Neutrophil (primary cell): Measurements from ENCODE around the gene RESF1.

Experiments
- H3K27ac ChIP-seq: fragments of 200-600 bp; sonication (generic); 2 replicates; pipeline ENCODE4 v1.5.1; 2016; ENCODE audit warnings: mild to moderate bottlenecking, moderate library complexity
- H3K27me3 ChIP-seq: fragments of 200-600 bp; sonication (generic); 2 replicates; pipeline ENCODE4 v1.6.0; 2016; ENCODE audit warnings: mild to moderate bottlenecking
- H3K36me3 ChIP-seq: fragments of 200-600 bp; sonication (generic); 2 replicates; pipeline ENCODE4 v1.5.1; 2017
- H3K4me1 ChIP-seq, 2 experiments: fragments of 200-600 bp in 1 of 2; sonication (generic) in 1 of 2; 1 replicate in 1 of 2; 2 replicates in 1 of 2; pipeline versions ENCODE4 v1.5.1 to v1.6.1; 2013 to 2016; ENCODE audit warnings: low read depth in 1 of 2, low read length in 1 of 2, mild to moderate bottlenecking in 1 of 2, moderate library complexity in 1 of 2; ENCODE audit not compliant: control insufficient read depth in 1 of 2, insufficient read depth in 1 of 2
- H3K4me3 ChIP-seq, 2 experiments: fragments of 200-600 bp in 1 of 2; sonication (generic) in 1 of 2; 1 replicate in 1 of 2; 2 replicates in 1 of 2; pipeline ENCODE4 v1.5.1; 2013 to 2016; ENCODE audit warnings: low read depth in 1 of 2, low read length in 1 of 2, mild to moderate bottlenecking in 1 of 2, moderate library complexity in 1 of 2
- H3K9me3 ChIP-seq: fragments of 200-600 bp; sonication (generic); 2 replicates; pipeline ENCODE4 v1.5.1; 2016
- CTCF ChIP-seq: fragments of 200-600 bp; sonication (generic); IDR thresholded peaks from 2 replicates; pipeline ENCODE4 v1.5.1; 2016; ENCODE audit warnings: antibody characterized with exemption

The RESF1 gene

GRCh38 chr12:31954925-31955858, 4.0 kb upstream of the RESF1 start:
- Histone ChIP-seq H3K27ac (peak overlapping the region; percentile 75), H3K4me1 (peaks cover 18 to 56% of the 10 kb centered on the region in 2 experiments), H3K9me3 (no peaks in the 10 kb centered on the region), H3K36me3 (no peaks in the 10 kb centered on the region), H3K4me3 (peak overlapping the region in 1 of 2 experiments; percentile 16), H3K27me3 (no peaks in the 10 kb centered on the region)
- TF ChIP-seq CTCF = no peak

DNA sequence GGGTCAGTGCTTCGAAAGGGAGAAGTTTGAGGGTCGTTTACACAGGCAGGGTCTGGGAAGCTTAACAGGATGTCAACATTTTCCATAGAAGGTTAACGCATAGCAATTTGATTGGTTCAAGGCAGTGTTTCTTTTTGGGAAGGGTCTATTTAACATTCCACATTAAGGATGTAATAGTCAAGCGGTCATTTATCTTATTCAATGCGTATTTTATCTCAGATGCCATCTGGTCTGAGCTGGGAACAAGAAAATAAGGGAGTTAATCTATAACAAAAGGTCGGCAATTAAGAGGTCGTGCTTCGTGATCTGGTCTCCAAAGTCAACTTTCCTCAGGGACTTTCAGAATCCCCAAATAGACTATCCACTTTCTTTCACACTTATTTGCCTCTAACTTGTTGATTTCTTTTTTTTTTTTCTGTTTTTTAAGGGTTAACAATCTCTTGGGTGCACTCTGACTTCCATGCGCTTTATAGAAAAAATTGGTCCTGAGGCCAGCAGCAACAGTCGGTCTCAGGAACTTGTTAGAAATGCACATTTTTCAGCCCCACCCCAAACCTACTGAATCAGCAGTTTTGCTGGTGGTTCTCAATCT, 550 bp upstream of the RESF1 start:
- peaks cover 32% of the 10 kb centered on the region for H3K36me3 ChIP-seq
- peak overlapping the region; percentile 60 to 83 for H3K4me3 ChIP-seq
- H3K9me3 ChIP-seq = no peaks in the 10 kb centered on the region
- H3K27me3 ChIP-seq = no peaks in the 10 kb centered on the region
- H3K4me1 ChIP-seq = peaks cover 48 to 58% of the 10 kb centered on the region in 2 experiments
- peak overlapping the region; percentile 100 for H3K27ac ChIP-seq
- TF ChIP-seq CTCF = no peak

- H3K27me3 ChIP-seq = no peaks in the 10 kb centered on the region
- peaks cover 44% of the 10 kb centered on the region for H3K36me3 ChIP-seq
- H3K27ac ChIP-seq = peak overlapping the region; percentile 100
- peaks cover 60 to 62% of the 10 kb centered on the region in 2 experiments for H3K4me1 ChIP-seq
- no peaks in the 10 kb centered on the region for H3K9me3 ChIP-seq
- H3K4me3 ChIP-seq = peak overlapping the region; percentile 60 to 83
- peak; percentile 38 for TF ChIP-seq CTCF
Measured at GRCh38 chr12:31959701-31960391, 631 bp downstream of the RESF1 start.

- TF ChIP-seq CTCF = no peak
- Histone ChIP-seq H3K36me3 (peaks cover 57% of the 10 kb centered on the region), H3K27ac (peak overlapping the region; percentile 100), H3K9me3 (no peaks in the 10 kb centered on the region), H3K4me3 (peak overlapping the region; percentile 60 to 83), H3K27me3 (no peaks in the 10 kb centered on the region), H3K4me1 (peaks cover 62 to 64% of the 10 kb centered on the region in 2 experiments)
Measured at GRCh38 chr12:31961137-31961536, 1.9 kb downstream of the RESF1 start.

DNA sequence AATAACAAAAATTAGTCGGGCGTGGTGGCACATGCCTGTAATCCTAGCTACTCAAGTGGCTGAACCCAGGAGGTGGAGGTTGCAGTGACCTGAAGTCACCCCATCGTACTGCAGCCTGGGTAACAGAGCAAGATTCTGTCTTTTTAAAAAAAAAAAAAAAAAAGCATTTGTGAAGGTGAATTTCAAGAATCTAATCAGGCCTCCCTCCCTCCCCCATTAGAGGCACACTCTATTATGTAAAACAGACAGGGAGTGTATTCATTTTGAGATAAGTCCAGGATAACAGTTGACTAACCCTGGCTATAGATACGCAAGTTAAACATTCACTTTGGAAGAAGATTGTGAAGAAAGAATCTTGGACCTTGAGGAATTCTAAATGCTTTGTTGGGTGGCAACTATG, 2.9 kb downstream of the RESF1 start:
- Histone ChIP-seq H3K4me3 (peak overlapping the region; percentile 60 to 83), H3K4me1 (peaks cover 64 to 71% of the 10 kb centered on the region in 2 experiments), H3K36me3 (peaks cover 66% of the 10 kb centered on the region), H3K9me3 (no peaks in the 10 kb centered on the region), H3K27me3 (no peaks in the 10 kb centered on the region), H3K27ac (peak overlapping the region; percentile 100)
- TF ChIP-seq CTCF = no peak
